Measurements from ENCODE around the gene NME1. TPM values are rescaled to one million over a fixed set of nuclear protein-coding genes. Genes with fewer than 3 reads are reported as not detected.
A peak's percentile ranks its signal among the peaks of the same experiment; 100 is the strongest.

The NME1 gene
- total RNA-seq, 2 experiments from 2014 or later = 259 to 263 TPM

- peaks cover 29% of the 10 kb centered on the region for H3K4me1 Mint-ChIP-seq (ENCODE audit: low read depth)
- H3K27ac Mint-ChIP-seq = no peak overlapping the region
- H3K4me3 Mint-ChIP-seq = no peak overlapping the region
- no peaks in the 10 kb centered on the region for H3K27me3 Mint-ChIP-seq (ENCODE audit: low read depth)
- CTCF ChIA-PET = interaction anchor here (1.3 to 2.9 kb wide), 5 partner anchors 11 to 177 kb away, joined by 5 to 49 read pairs (median 13); partner anchors contain the start of gene NME2
- H3K9me3 Mint-ChIP-seq = no peaks in the 10 kb centered on the region
- intact Hi-C loops (cut with micrococcal nuclease) = loop anchor here (5.0 to 10.0 kb wide), 2 partner anchors 447 to 609 kb away; partner anchors contain the start of genes ANKRD40 and SPATA20
- peak; percentile 10 for DNase-seq
- H3K36me3 Mint-ChIP-seq (ENCODE audit: low read depth) = peaks cover 31% of the 10 kb centered on the region
Measured at GRCh38 chr17:51154176-51154575, 817 bp downstream of the NME1 start.

GRCh38 chr17:51155416-51155815 is 2.1 kb downstream of the NME1 start:
- no peak for DNase-seq
- intact Hi-C loops (cut with micrococcal nuclease) = loop anchor here (10.0 kb wide), 1 partner anchor 611 kb away; the partner anchor contains the start of gene SPATA20
- H3K4me1 Mint-ChIP-seq (ENCODE audit: low read depth) = peaks cover 32% of the 10 kb centered on the region
- H3K4me3 Mint-ChIP-seq = peak overlapping the region; percentile 18
- CTCF ChIA-PET = no interaction called here
- no peaks in the 10 kb centered on the region for H3K27me3 Mint-ChIP-seq (ENCODE audit: low read depth)
- no peak overlapping the region for H3K27ac Mint-ChIP-seq
- peaks cover 40% of the 10 kb centered on the region for H3K36me3 Mint-ChIP-seq (ENCODE audit: low read depth)
- no peaks in the 10 kb centered on the region for H3K9me3 Mint-ChIP-seq

GRCh38 chr17:51159604-51160003 is 6.2 kb downstream of the NME1 start:
- Mint-ChIP-seq H3K4me1 (ENCODE audit: low read depth) (peaks cover 32% of the 10 kb centered on the region), H3K9me3 (no peaks in the 10 kb centered on the region), H3K4me3 (no peak overlapping the region), H3K27me3 (ENCODE audit: low read depth) (no peaks in the 10 kb centered on the region), H3K36me3 (ENCODE audit: low read depth) (peaks cover 66% of the 10 kb centered on the region), H3K27ac (no peak overlapping the region)
- intact Hi-C loops (cut with micrococcal nuclease) = loop anchor here (10.0 kb wide), 1 partner anchor 615 kb away; the partner anchor contains the start of gene SPATA20
- no peak for DNase-seq
- CTCF ChIA-PET = interaction anchor here (0.7 kb wide), 1 partner anchor 161 kb away, joined by 3 read pairs; no protein-coding TSS in a partner anchor

- DNase-seq = no peak
- CTCF ChIA-PET = interaction anchor here (2.2 kb wide), 1 partner anchor 8 kb away, joined by 10 read pairs; the partner anchor contains the start of gene NME1
- H3K27me3 Mint-ChIP-seq (ENCODE audit: low read depth) = no peaks in the 10 kb centered on the region
- H3K4me3 Mint-ChIP-seq = no peak overlapping the region
- H3K27ac Mint-ChIP-seq = no peak overlapping the region
- H3K9me3 Mint-ChIP-seq = no peaks in the 10 kb centered on the region
- H3K36me3 Mint-ChIP-seq (ENCODE audit: low read depth) = peaks cover 53% of the 10 kb centered on the region
- intact Hi-C loops (cut with micrococcal nuclease) = no loop called here
- peaks cover 24% of the 10 kb centered on the region for H3K4me1 Mint-ChIP-seq (ENCODE audit: low read depth)
Measured at GRCh38 chr17:51161541-51161940, 8.2 kb downstream of the NME1 start.

GRCh38 chr17:51164911-51165679 is 11.7 kb downstream of the NME1 start:
- CTCF ChIA-PET = interaction anchor here (0.6 to 2.9 kb wide), 3 partner anchors 11 to 42 kb away, joined by 5 to 13 read pairs (median 6); partner anchors contain the start of gene NME1
- H3K4me1 Mint-ChIP-seq (ENCODE audit: low read depth) = peaks cover 27% of the 10 kb centered on the region
- H3K36me3 Mint-ChIP-seq (ENCODE audit: low read depth) = peaks cover 51% of the 10 kb centered on the region
- intact Hi-C loops (cut with micrococcal nuclease) = loop anchor here (5.0 kb wide), 1 partner anchor 298 kb away; the partner anchor contains the start of gene TOB1
- no peak for DNase-seq
- H3K27ac Mint-ChIP-seq = peak overlapping the region; percentile 90
- no peaks in the 10 kb centered on the region for H3K9me3 Mint-ChIP-seq
- H3K4me3 Mint-ChIP-seq = peak overlapping the region; percentile 81
- H3K27me3 Mint-ChIP-seq (ENCODE audit: low read depth) = no peaks in the 10 kb centered on the region

GRCh38 chr17:51165680-51166197 is 12.4 kb downstream of the NME1 start:
- H3K4me1 Mint-ChIP-seq (ENCODE audit: low read depth) = peaks cover 27% of the 10 kb centered on the region
- H3K4me3 Mint-ChIP-seq = peak overlapping the region; percentile 81
- intact Hi-C loops (cut with micrococcal nuclease) = loop anchor here (1.0 to 5.0 kb wide), 3 partner anchors 12 to 298 kb away; partner anchors contain the start of genes MBTD1, NME1, TOB1 and UTP18
- H3K27me3 Mint-ChIP-seq (ENCODE audit: low read depth) = no peaks in the 10 kb centered on the region
- H3K9me3 Mint-ChIP-seq = no peaks in the 10 kb centered on the region
- peaks cover 48% of the 10 kb centered on the region for H3K36me3 Mint-ChIP-seq (ENCODE audit: low read depth)
- CTCF ChIA-PET = interaction anchor here (0.6 to 2.9 kb wide), 4 partner anchors 10 to 42 kb away, joined by 4 to 13 read pairs (median 6); partner anchors contain the start of gene NME1
- DNase-seq = no peak
- peak overlapping the region; percentile 90 for H3K27ac Mint-ChIP-seq

GRCh38 chr17:51166198-51166986 is 13.0 kb downstream of the NME1 start, which contains the start of gene NME2:
Gene NME2 (plus strand): TSS chr17:51166411. CDS start chr17:51166831, 420 bp downstream.
- H3K4me3 Mint-ChIP-seq = peak within 1 kb of the TSS; percentile 81
- H3K27me3 Mint-ChIP-seq (ENCODE audit: low read depth) = no peaks in the 10 kb centered on the region
- H3K27ac Mint-ChIP-seq = peak within 1 kb of the TSS; percentile 90
- peaks cover 29% of the 10 kb centered on the region for H3K4me1 Mint-ChIP-seq (ENCODE audit: low read depth)
- CTCF ChIA-PET = interaction anchor here (0.6 to 2.9 kb wide), 2 partner anchors 13 to 28 kb away, joined by 4 to 13 read pairs; partner anchors contain the start of gene NME1
- intact Hi-C loops (cut with micrococcal nuclease) = loop anchor here (1.0 to 5.0 kb wide), 3 partner anchors 13 to 299 kb away; partner anchors contain the start of genes MBTD1, NME1, TOB1 and UTP18
- DNase-seq = peak; percentile 50
- peaks cover 48% of the 10 kb centered on the region for H3K36me3 Mint-ChIP-seq (ENCODE audit: low read depth)
- no peaks in the 10 kb centered on the region for H3K9me3 Mint-ChIP-seq

GRCh38 chr17:51166987-51167931 is 13.9 kb downstream of the NME1 start:
- peak; percentile 66 for DNase-seq
- peak overlapping the region; percentile 76 for H3K27ac Mint-ChIP-seq
- peaks cover 43% of the 10 kb centered on the region for H3K36me3 Mint-ChIP-seq (ENCODE audit: low read depth)
- intact Hi-C loops (cut with micrococcal nuclease) = loop anchor here (1.0 to 5.0 kb wide), 4 partner anchors 14 to 300 kb away; partner anchors contain the start of genes MBTD1, NME1, SPAG9 and TOB1
- CTCF ChIA-PET = interaction anchor here (2.9 kb wide), 1 partner anchor 14 kb away, joined by 13 read pairs; the partner anchor contains the start of gene NME1
- no peaks in the 10 kb centered on the region for H3K9me3 Mint-ChIP-seq
- H3K4me1 Mint-ChIP-seq (ENCODE audit: low read depth) = peaks cover 29% of the 10 kb centered on the region
- H3K4me3 Mint-ChIP-seq = peak overlapping the region; percentile 78
- no peaks in the 10 kb centered on the region for H3K27me3 Mint-ChIP-seq (ENCODE audit: low read depth)

- Mint-ChIP-seq H3K27ac (peak overlapping the region; percentile 13), H3K27me3 (ENCODE audit: low read depth) (no peaks in the 10 kb centered on the region), H3K36me3 (ENCODE audit: low read depth) (peaks cover 34% of the 10 kb centered on the region), H3K4me3 (no peak overlapping the region), H3K9me3 (no peaks in the 10 kb centered on the region), H3K4me1 (ENCODE audit: low read depth) (peaks cover 29% of the 10 kb centered on the region)
- DNase-seq = no peak
- intact Hi-C loops (cut with micrococcal nuclease) = loop anchor here (5.0 kb wide), 1 partner anchor 302 kb away; the partner anchor contains the start of gene TOB1
- CTCF ChIA-PET = no interaction called here
Measured at GRCh38 chr17:51169340-51169739, 16.0 kb downstream of the NME1 start.

- Mint-ChIP-seq H3K4me1 (ENCODE audit: low read depth) (peaks cover 25% of the 10 kb centered on the region), H3K27ac (no peak overlapping the region), H3K36me3 (ENCODE audit: low read depth) (peaks cover 36% of the 10 kb centered on the region), H3K27me3 (ENCODE audit: low read depth) (no peaks in the 10 kb centered on the region), H3K4me3 (no peak overlapping the region), H3K9me3 (no peaks in the 10 kb centered on the region)
- CTCF ChIA-PET = interaction anchor here (0.6 to 1.1 kb wide), 3 partner anchors 12 to 134 kb away, joined by 3 read pairs; no protein-coding TSS in a partner anchor
- DNase-seq = no peak
- intact Hi-C loops (cut with micrococcal nuclease) = no loop called here
Measured at GRCh38 chr17:51170736-51171135, 17.4 kb downstream of the NME1 start.

All from activated naive CD4-positive, alpha-beta T cell treated with anti-CD3 and anti-CD28 coated beads for 36 hours (primary cell).